GM23338 (cell line): ENCODE measurements around the gene LNX2. TPM values are rescaled to one million over a fixed set of nuclear protein-coding genes. Genes with fewer than 3 reads are reported as not detected.

Source experiments
- ATAC-seq: fragments of 200-7000 bp; cut with Tn5 transposase; 3 replicates; pipeline ENCODE4 v1.9.1; 2020
- DNase-seq: peaks from one replicate; pipeline ENCODE4 v3.0.0-alpha.2; 2015; ENCODE audit warnings: low spot score
- H2AFZ ChIP-seq: fragments of 200-600 bp; sonication (generic); 2 replicates; pipeline ENCODE4 v1.8.0; 2016; ENCODE audit warnings: antibody characterized with exemption, mild to moderate bottlenecking, moderate library complexity
- H3F3A ChIP-seq: fragments of 200-600 bp; sonication (generic); replicated peaks from 2 replicates; pipeline ENCODE4 v1.8.0; 2017; ENCODE audit warnings: antibody characterized with exemption, mixed run types, low read depth
- H3K27ac ChIP-seq: fragments of 200-600 bp; sonication (generic); 2 replicates; pipeline ENCODE4 v1.6.1; 2016; ENCODE audit warnings: low read depth
- H3K27me3 ChIP-seq: fragments of 200-600 bp; sonication (generic); 2 replicates; pipeline ENCODE4 v1.8.0; 2016; ENCODE audit warnings: mild to moderate bottlenecking, mixed run types, moderate library complexity; ENCODE audit not compliant: insufficient read depth
- H3K36me3 ChIP-seq: fragments of 200-600 bp; sonication (generic); 2 replicates; pipeline ENCODE4 v1.8.0; 2016; ENCODE audit warnings: mild to moderate bottlenecking; ENCODE audit not compliant: insufficient read depth
- H3K4me1 ChIP-seq: fragments of 200-600 bp; sonication (generic); 2 replicates; pipeline ENCODE4 v1.8.0; 2016; ENCODE audit warnings: mild to moderate bottlenecking, moderate library complexity; ENCODE audit not compliant: insufficient read depth
- H3K4me2 ChIP-seq: fragments of 200-600 bp; sonication (generic); 2 replicates; pipeline ENCODE4 v1.7.1; 2017; ENCODE audit warnings: mixed run types
- H3K4me3 ChIP-seq: fragments of 200-600 bp; sonication (generic); 2 replicates; pipeline ENCODE4 v1.6.1; 2016; ENCODE audit warnings: mixed run types
- H3K79me2 ChIP-seq: fragments of 200-600 bp; sonication (generic); replicated peaks from 2 replicates; pipeline ENCODE4 v1.8.0; 2017; ENCODE audit warnings: mild to moderate bottlenecking; ENCODE audit not compliant: insufficient read depth
- H3K9me2 ChIP-seq: fragments of 200-600 bp; sonication (generic); 2 replicates; pipeline ENCODE4 v1.8.0; 2017; ENCODE audit not compliant: insufficient read depth
- H4K20me1 ChIP-seq: fragments of 200-600 bp; sonication (generic); replicated peaks from 2 replicates; pipeline ENCODE4 v1.8.0; 2017; ENCODE audit warnings: mild to moderate bottlenecking; ENCODE audit not compliant: insufficient read depth
- H3K27ac Mint-ChIP-seq: 2 replicates; pipeline ENCODE4 v1.8.0; 2020; ENCODE audit warnings: inconsistent platforms, mild to moderate bottlenecking, moderate library complexity, mixed read lengths
- H3K27me3 Mint-ChIP-seq: 3 replicates; pipeline ENCODE4 v1.8.0; 2022; ENCODE audit warnings: low read depth, mild to moderate bottlenecking, moderate library complexity, mixed read lengths, inconsistent platforms; ENCODE audit not compliant: insufficient read depth, poor library complexity
- H3K36me3 Mint-ChIP-seq: 3 replicates; pipeline ENCODE4 v1.8.0; 2021; ENCODE audit warnings: low read depth, mild to moderate bottlenecking, inconsistent platforms, moderate library complexity, mixed read lengths
- H3K4me1 Mint-ChIP-seq: 3 replicates; pipeline ENCODE4 v1.8.0; 2020; ENCODE audit warnings: mild to moderate bottlenecking, inconsistent platforms, mixed read lengths
- H3K4me3 Mint-ChIP-seq: 3 replicates; pipeline ENCODE4 v1.8.0; 2021; ENCODE audit warnings: moderate library complexity, mild to moderate bottlenecking, inconsistent platforms, mixed read lengths
- H3K9me3 Mint-ChIP-seq: 3 replicates; pipeline ENCODE4 v1.8.0; 2020; ENCODE audit warnings: moderate library complexity, mild to moderate bottlenecking, inconsistent platforms, mixed read lengths
- CTCF ChIP-seq, 2 experiments: fragments of 200-600 bp in 1 of 2; sonication (generic) in 1 of 2; conservative IDR thresholded peaks; 2 replicates each; pipeline versions ENCODE4 v1.5.1 to v1.6.1; 2016 to 2017; ENCODE audit warnings: antibody characterized with exemption in 2 of 2, low read depth in 2 of 2, mild to moderate bottlenecking in 2 of 2, moderate library complexity in 1 of 2
- EZH2 ChIP-seq: fragments of 200-600 bp; sonication (generic); IDR thresholded peaks from one replicate; pipeline ENCODE4 v1.8.0; 2017; ENCODE audit warnings: antibody characterized with exemption, mild to moderate bottlenecking, low read depth; ENCODE audit not compliant: unreplicated experiment
- EZH2phosphoT487 ChIP-seq: fragments of 200-600 bp; sonication (generic); IDR thresholded peaks from one replicate; pipeline ENCODE4 v1.8.1; 2018; ENCODE audit warnings: antibody characterized with exemption; ENCODE audit not compliant: unreplicated experiment
- NANOG ChIP-seq: IDR thresholded peaks from 2 replicates; pipeline ENCODE4 v1.6.1; 2016; ENCODE audit warnings: antibody characterized with exemption, borderline replicate concordance
- REST ChIP-seq: IDR thresholded peaks from one replicate; pipeline ENCODE4 v1.6.1; 2018; ENCODE audit warnings: antibody characterized with exemption; ENCODE audit not compliant: unreplicated experiment
- STAT1 ChIP-seq: IDR thresholded peaks from one replicate; pipeline ENCODE4 v1.6.1; 2016; ENCODE audit warnings: antibody characterized with exemption; ENCODE audit not compliant: unreplicated experiment
- ZNF114 ChIP-seq: fragments of 250-450 bp; sonication (Bioruptor Pico); IDR thresholded peaks from 2 replicates; pipeline ENCODE4 v1.5.0; 2020; ENCODE audit warnings: mild to moderate bottlenecking, moderate library complexity
- ZNF331 ChIP-seq: fragments of 250-450 bp; sonication (Bioruptor Pico); IDR thresholded peaks from 2 replicates; pipeline ENCODE4 v1.5.0; 2020; ENCODE audit warnings: low read depth, mild to moderate bottlenecking, moderate library complexity
- ZNF462 ChIP-seq: fragments of 250-450 bp; sonication (Bioruptor Pico); IDR thresholded peaks from 2 replicates; pipeline ENCODE4 v1.5.0; 2020; ENCODE audit warnings: mild to moderate bottlenecking, moderate library complexity
- polyA plus RNA-seq: library from polyadenylated mRNA; unstranded; fragments of >200 nt; fragmentation: Nextera tagmentation; extraction: Ambion mirVana; gene quantifications from 2 replicates; pipeline ENCODE4 v1.2.1, GENCODE V29; 2016
- total RNA-seq: library from RNA; depleted of rRNA; stranded (reverse); fragments of >200 nt; shearing (Covaris generic); gene quantifications from 2 replicates; pipeline ENCODE4 v1.2.3, GENCODE V29; 2014
- TF ChIP-seq, protein P1 (sequence below): IDR thresholded peaks from 2 replicates; pipeline ENCODE4 v1.6.1; 2016; ENCODE audit warnings: antibody characterized with exemption

Gene LNX2
- total and polyA plus RNA-seq, 2 experiments from 2014 or later = 3.7 to 18.0 TPM

GRCh38 chr13:27497563-27498230 is 122.6 kb downstream of the LNX2 start (continued):
- no peak for TF ChIP-seq REST
- TF ChIP-seq ZNF114 = no peak

DNA sequence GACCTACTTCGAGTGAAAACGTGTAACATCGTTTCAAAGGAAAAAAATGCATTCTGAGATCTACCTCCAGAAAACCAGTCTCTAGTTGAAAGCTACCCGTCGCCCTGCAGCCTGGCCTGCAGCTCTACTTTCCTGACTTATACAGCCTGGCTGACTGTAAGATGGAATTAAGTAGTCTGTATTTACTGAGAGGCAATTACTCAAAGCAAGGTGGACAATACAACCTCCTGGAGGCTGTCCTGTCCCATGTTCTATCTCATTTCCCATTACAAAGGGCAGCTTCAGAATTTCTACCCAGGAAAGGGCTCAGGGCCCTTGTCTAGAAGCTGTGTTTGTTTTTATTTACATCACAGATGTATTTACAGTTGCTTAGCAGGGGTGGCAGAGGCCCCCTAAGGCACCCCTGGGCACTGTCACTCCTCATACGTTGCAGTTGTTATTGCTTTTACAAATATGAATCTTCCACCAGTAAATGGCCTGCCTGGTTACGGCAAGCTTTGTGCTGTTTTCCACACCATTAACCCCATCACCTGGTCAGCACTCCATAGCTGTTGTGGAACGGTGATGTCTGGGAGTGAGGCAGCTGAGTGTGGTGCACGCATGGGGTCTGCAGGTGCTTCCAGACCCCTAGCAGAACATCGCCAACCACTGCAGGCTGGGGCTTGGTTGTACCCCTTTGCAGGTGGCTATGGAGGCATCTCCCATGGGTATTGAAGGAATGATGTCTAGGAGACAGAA is 123.6 kb downstream of the LNX2 start:
- ATAC-seq = peak; percentile 24; the same call in 1 of the 3 replicates
- no peaks in the 10 kb centered on the region for H3K9me3 Mint-ChIP-seq

More for the DNA sequence above, 123.6 kb downstream of the LNX2 start:
- Histone ChIP-seq H3K79me2 (no peaks in the 10 kb centered on the region), H3K27ac (no peak overlapping the region), H3K4me2 (no peak overlapping the region), H3K27me3 (no peaks in the 10 kb centered on the region), H4K20me1 (no peaks in the 10 kb centered on the region), H3F3A (no peaks in the 10 kb centered on the region), H2AFZ (no peak overlapping the region), H3K4me3 (no peak overlapping the region), H3K9me2 (no peaks in the 10 kb centered on the region), H3K4me1 (no peaks in the 10 kb centered on the region), H3K36me3 (no peaks in the 10 kb centered on the region)
- H3K27ac Mint-ChIP-seq = no peak overlapping the region
- H3K36me3 Mint-ChIP-seq = no peaks in the 10 kb centered on the region
- H3K4me1 Mint-ChIP-seq = peaks cover 3% of the 10 kb centered on the region; the same call in 2 of the 3 replicates
- H3K27me3 Mint-ChIP-seq = peaks cover 4% of the 10 kb centered on the region
- no peak for DNase-seq
- no peak for TF ChIP-seq EZH2phosphoT487
- no peak for TF ChIP-seq EZH2
- TF ChIP-seq ZNF462 (CRISPR knock-in tag) = no peak
- TF ChIP-seq, protein P1, sequence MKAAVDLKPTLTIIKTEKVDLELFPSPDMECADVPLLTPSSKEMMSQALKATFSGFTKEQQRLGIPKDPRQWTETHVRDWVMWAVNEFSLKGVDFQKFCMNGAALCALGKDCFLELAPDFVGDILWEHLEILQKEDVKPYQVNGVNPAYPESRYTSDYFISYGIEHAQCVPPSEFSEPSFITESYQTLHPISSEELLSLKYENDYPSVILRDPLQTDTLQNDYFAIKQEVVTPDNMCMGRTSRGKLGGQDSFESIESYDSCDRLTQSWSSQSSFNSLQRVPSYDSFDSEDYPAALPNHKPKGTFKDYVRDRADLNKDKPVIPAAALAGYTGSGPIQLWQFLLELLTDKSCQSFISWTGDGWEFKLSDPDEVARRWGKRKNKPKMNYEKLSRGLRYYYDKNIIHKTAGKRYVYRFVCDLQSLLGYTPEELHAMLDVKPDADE = no peak
- TF ChIP-seq STAT1 = no peak
- no peak for TF ChIP-seq ZNF331 (CRISPR knock-in tag)
- no peak for TF ChIP-seq NANOG
- TF ChIP-seq CTCF (conservative IDR thresholded peaks at IDR 0.05; ENCODE audit: low read depth in 2 of 2) = no peak
- H3K4me3 Mint-ChIP-seq = no peak overlapping the region
